SU-DHL-6 (cell line): ENCODE data around the gene PDZK1.
"Not testable (repeated sequence)": the region's sequence is repeated elsewhere in the genome, so short reads cannot be mapped to it uniquely, and the experiment has no call there.

Source experiments
- H2AFZ ChIP-seq: fragments of 200-600 bp; sonication (generic); 2 replicates; pipeline ENCODE4 v1.6.1; 2014; ENCODE audit warnings: low read depth, mild to moderate bottlenecking, moderate library complexity, mixed read lengths, antibody characterized with exemption, low read length; ENCODE audit not compliant: severe bottlenecking
- H3F3A ChIP-seq: fragments of 200-600 bp; shearing (Covaris generic); 2 replicates; pipeline ENCODE4 v1.6.0; 2016; ENCODE audit warnings: antibody characterized with exemption, mild to moderate bottlenecking; ENCODE audit not compliant: insufficient read depth
- H3K27ac ChIP-seq: fragments of 200-600 bp; sonication (generic); 2 replicates; pipeline ENCODE4 v1.5.1; 2016; ENCODE audit warnings: low read depth, mild to moderate bottlenecking, low read length, moderate library complexity, mixed read lengths
- H3K27me3 ChIP-seq: fragments of 200-600 bp; sonication (generic), shearing (Covaris generic); 2 replicates; pipeline ENCODE4 v1.6.0; 2014; ENCODE audit warnings: mild to moderate bottlenecking, low read length
- H3K36me3 ChIP-seq: fragments of 200-600 bp; sonication (generic); 2 replicates; pipeline ENCODE4 v1.6.1; 2014; ENCODE audit warnings: mild to moderate bottlenecking, low read length, mixed read lengths
- H3K4me2 ChIP-seq: fragments of 300-600, 200-600 bp; shearing (Covaris generic), sonication (generic); 2 replicates; pipeline ENCODE4 v1.6.0; 2014; ENCODE audit warnings: low read length, low read depth, mild to moderate bottlenecking; ENCODE audit not compliant: poor library complexity, severe bottlenecking
- H3K4me3 ChIP-seq: fragments of 200-600 bp; sonication (generic); 2 replicates; pipeline ENCODE4 v1.5.1; 2014; ENCODE audit warnings: antibody characterized with exemption, low read length, mild to moderate bottlenecking, mixed read lengths; ENCODE audit not compliant: insufficient read depth, poor library complexity, severe bottlenecking
- H3K79me2 ChIP-seq: fragments of 200-600 bp; sonication (generic); 2 replicates; pipeline ENCODE4 v1.6.1; 2014; ENCODE audit warnings: mild to moderate bottlenecking, low read length, moderate library complexity; ENCODE audit not compliant: insufficient read depth
- H3K9ac ChIP-seq: fragments of 200-600 bp; sonication (generic); 2 replicates; pipeline ENCODE4 v1.7.0; 2014; ENCODE audit warnings: mild to moderate bottlenecking, low read length
- H3K9me2 ChIP-seq: fragments of 200-600 bp; sonication (generic); replicated peaks from 2 replicates; pipeline ENCODE4 v1.6.1; 2014; ENCODE audit warnings: low read length; ENCODE audit not compliant: insufficient read depth
- H3K9me3 ChIP-seq: fragments of 200-600 bp; sonication (generic); 2 replicates; pipeline ENCODE4 v1.6.1; 2014; ENCODE audit warnings: low read length, mixed read lengths; ENCODE audit not compliant: insufficient read depth
- H4K20me1 ChIP-seq: fragments of 200-600 bp; sonication (generic); 2 replicates; pipeline ENCODE4 v1.6.1; 2014; ENCODE audit warnings: low read depth, mild to moderate bottlenecking, antibody characterized with exemption, low read length, moderate library complexity, mixed read lengths
- CTCF ChIP-seq: fragments of 200-600 bp; sonication (generic); IDR thresholded peaks from one replicate; pipeline ENCODE4 v1.5.1; 2017; ENCODE audit warnings: antibody characterized with exemption, mild to moderate bottlenecking, low read length, moderate library complexity; ENCODE audit not compliant: insufficient read depth, poor library complexity, severe bottlenecking

The PDZK1 gene

GRCh38 chr1:145688328-145688727 lies 18.8 kb downstream of the PDZK1 start:
- H3F3A ChIP-seq, result no peaks in the 10 kb centered on the region
- no peak overlapping the region for H3K27ac ChIP-seq
- H3K27me3 ChIP-seq, result no peaks in the 10 kb centered on the region
- no peak overlapping the region for H3K9ac ChIP-seq
- H2AFZ ChIP-seq, result no peak overlapping the region
- TF ChIP-seq CTCF, result no peak
- no peaks in the 10 kb centered on the region for H3K36me3 ChIP-seq
- H3K9me3 ChIP-seq, result no peaks in the 10 kb centered on the region
- H3K4me3 ChIP-seq, result no peak overlapping the region
- no peaks in the 10 kb centered on the region for H3K79me2 ChIP-seq
- no peak overlapping the region for H3K4me2 ChIP-seq
- no peaks in the 10 kb centered on the region for H4K20me1 ChIP-seq
- no peaks in the 10 kb centered on the region for H3K9me2 ChIP-seq

GRCh38 chr1:145686078-145686477 lies 21.1 kb downstream of the PDZK1 start:
- H2AFZ ChIP-seq, H3K27ac ChIP-seq, H3K9ac ChIP-seq, H3K4me2 ChIP-seq, H3K9me3 ChIP-seq, H3K36me3 ChIP-seq, H3K4me3 ChIP-seq, H3F3A ChIP-seq, H3K79me2 ChIP-seq, H3K27me3 ChIP-seq, H4K20me1 ChIP-seq, H3K9me2 ChIP-seq: not testable (repeated sequence)

- not testable (repeated sequence) for H3K36me3 ChIP-seq, H3F3A ChIP-seq, H3K9me3 ChIP-seq, H3K79me2 ChIP-seq, H2AFZ ChIP-seq, H3K4me2 ChIP-seq, H3K9me2 ChIP-seq, H3K27ac ChIP-seq, H4K20me1 ChIP-seq, H3K9ac ChIP-seq, H3K27me3 ChIP-seq, H3K4me3 ChIP-seq
These were observed 22.3 kb downstream of the PDZK1 start for GRCh38 chr1:145684858-145685257.

- not testable (repeated sequence) for H3K9me2 ChIP-seq, H3K27me3 ChIP-seq, H2AFZ ChIP-seq, H3K36me3 ChIP-seq, H3K79me2 ChIP-seq, H3K4me2 ChIP-seq, H4K20me1 ChIP-seq, H3K4me3 ChIP-seq, H3F3A ChIP-seq, H3K9ac ChIP-seq, H3K27ac ChIP-seq, H3K9me3 ChIP-seq
These were observed 34.0 kb downstream of the PDZK1 start for GRCh38 chr1:145673217-145673616.

- H3K4me2 ChIP-seq, H3K9me2 ChIP-seq, H3K4me3 ChIP-seq, H3K79me2 ChIP-seq, H2AFZ ChIP-seq, H3K27ac ChIP-seq, H4K20me1 ChIP-seq, H3K9me3 ChIP-seq, H3K9ac ChIP-seq, H3K36me3 ChIP-seq, H3F3A ChIP-seq, H3K27me3 ChIP-seq: not testable (repeated sequence)
These were observed 36.0 kb downstream of the PDZK1 start for GRCh38 chr1:145670995-145671745.

GRCh38 chr1:145665015-145665414 lies 42.2 kb downstream of the PDZK1 start:
- not testable (repeated sequence) for H3K79me2 ChIP-seq, H3K27ac ChIP-seq, H3K27me3 ChIP-seq, H3K9ac ChIP-seq, H3F3A ChIP-seq, H3K9me3 ChIP-seq, H3K4me2 ChIP-seq, H3K4me3 ChIP-seq, H2AFZ ChIP-seq, H3K9me2 ChIP-seq, H4K20me1 ChIP-seq, H3K36me3 ChIP-seq

- not testable (repeated sequence) for H2AFZ ChIP-seq, H3K27ac ChIP-seq, H3K4me2 ChIP-seq, H3K79me2 ChIP-seq, H4K20me1 ChIP-seq, H3K9me3 ChIP-seq, H3K27me3 ChIP-seq, H3F3A ChIP-seq, H3K36me3 ChIP-seq, H3K9me2 ChIP-seq, H3K4me3 ChIP-seq, H3K9ac ChIP-seq
These were observed 44.7 kb downstream of the PDZK1 start for GRCh38 chr1:145662502-145662901.
